H1 (cell line): ENCODE data around the gene TXNDC16. TPM values are rescaled to one million over a fixed set of nuclear protein-coding genes. Genes with fewer than 3 reads are reported as not detected.

Experiments
- CBX8 ChIP-seq: fragments of 300-800, 300-1000 bp; sonication (generic); IDR thresholded peaks from 2 replicates; pipeline ENCODE4 v1.7.1; 2016; ENCODE audit warnings: low read depth, low read length, borderline replicate concordance
- CTBP2 ChIP-seq: IDR thresholded peaks from 2 replicates; pipeline ENCODE4 v1.7.0; 2011; ENCODE audit warnings: borderline replicate concordance, mild to moderate bottlenecking, moderate library complexity, mixed read lengths, low read length; ENCODE audit not compliant: insufficient read depth, insufficient read length
- FOSL1 ChIP-seq: IDR thresholded peaks from 2 replicates; pipeline ENCODE4 v1.6.1; 2011; ENCODE audit warnings: mild to moderate bottlenecking, low read depth, low read length, moderate library complexity; ENCODE audit not compliant: insufficient read depth
- GTF2F1 ChIP-seq: IDR thresholded peaks from 2 replicates; pipeline ENCODE4 v1.6.1; 2012; ENCODE audit warnings: low read depth, low read length, improper control_type of control experiment, borderline replicate concordance
- HDAC2 ChIP-seq, 2 experiments: fragments of 300-600 bp in 1 of 2; sonication (generic) in 1 of 2; IDR thresholded peaks; 2 replicates each; pipeline ENCODE4 v1.6.1; 2011 to 2012; ENCODE audit warnings: low read depth in 2 of 2, low read length in 2 of 2, mild to moderate bottlenecking in 2 of 2, moderate library complexity in 2 of 2, borderline replicate concordance in 1 of 2, inconsistent platforms in 1 of 2
- KDM1A ChIP-seq: fragments of 200-600, 300-600 bp; sonication (generic); IDR thresholded peaks from 2 replicates; pipeline ENCODE4 v1.7.1; 2016; ENCODE audit warnings: mild to moderate bottlenecking, low read length, borderline replicate concordance
- RNF2 ChIP-seq: fragments of 200-900, 300-1000 bp; sonication (generic); IDR thresholded peaks from 2 replicates; pipeline ENCODE4 v1.7.1; 2016; ENCODE audit warnings: borderline replicate concordance, low read depth, mild to moderate bottlenecking, antibody characterized with exemption, low read length; ENCODE audit not compliant: poor library complexity, severe bottlenecking; ENCODE audit errors: missing control alignments
- SRF ChIP-seq: IDR thresholded peaks from 2 replicates; pipeline ENCODE4 v1.6.1; 2011; ENCODE audit warnings: mild to moderate bottlenecking, low read depth, low read length, moderate library complexity
- polyA plus RNA-seq, 7 experiments: library from polyadenylated mRNA; depleted of rRNA in 3 of 7; stranded (reverse) in 5 of 7; unstranded in 2 of 7; fragments of >200 nt in 5 of 7; fragments of 200-250 nt in 2 of 7; gene quantifications; 1 replicate in 5 of 7; 2 replicates in 1 of 7; 4 replicates in 1 of 7; pipeline versions ENCODE4 v1.2.1 to v1.2.3, GENCODE V29; 2011 to 2013; ENCODE audit warnings: missing spikeins in 2 of 7, mixed read lengths in 2 of 7
- total RNA-seq: library from RNA; stranded (reverse); fragmentation: NEBNext Ultra II Directional; extraction: Animal tissue kit (Norgen Biotek cat#: 25700); gene quantifications from 2 replicates; pipeline ENCODE4 v1.2.1, GENCODE V29; 2021

Gene TXNDC16
- total and polyA plus RNA-seq, 2 of the 8 experiments (the other 6 are each of a cell fraction or from before 2014, with no cell fraction given) = 6.7 to 14.3 TPM

GRCh38 chr14:52442166-52442565, 110.1 kb downstream of the TXNDC16 start (continued):
- TF ChIP-seq CTBP2 (no peak), HDAC2 (IDR thresholded peaks at IDR 0.05; ENCODE audit: borderline replicate concordance in 1 of 2, low read depth in 2 of 2, low read length in 2 of 2) (no peak), KDM1A (no peak), FOSL1 (no peak), CBX8 (no peak), SRF (no peak), RNF2 (no peak), GTF2F1 (no peak)
